Measurements from ENCODE around the gene DHX35. TPM values are rescaled to one million over a fixed set of nuclear protein-coding genes. Genes with fewer than 3 reads are reported as not detected.

The DHX35 gene
- total and polyA plus RNA-seq, 8 donors: 4.7 to 33.8 (median 8.8) TPM

DNA sequence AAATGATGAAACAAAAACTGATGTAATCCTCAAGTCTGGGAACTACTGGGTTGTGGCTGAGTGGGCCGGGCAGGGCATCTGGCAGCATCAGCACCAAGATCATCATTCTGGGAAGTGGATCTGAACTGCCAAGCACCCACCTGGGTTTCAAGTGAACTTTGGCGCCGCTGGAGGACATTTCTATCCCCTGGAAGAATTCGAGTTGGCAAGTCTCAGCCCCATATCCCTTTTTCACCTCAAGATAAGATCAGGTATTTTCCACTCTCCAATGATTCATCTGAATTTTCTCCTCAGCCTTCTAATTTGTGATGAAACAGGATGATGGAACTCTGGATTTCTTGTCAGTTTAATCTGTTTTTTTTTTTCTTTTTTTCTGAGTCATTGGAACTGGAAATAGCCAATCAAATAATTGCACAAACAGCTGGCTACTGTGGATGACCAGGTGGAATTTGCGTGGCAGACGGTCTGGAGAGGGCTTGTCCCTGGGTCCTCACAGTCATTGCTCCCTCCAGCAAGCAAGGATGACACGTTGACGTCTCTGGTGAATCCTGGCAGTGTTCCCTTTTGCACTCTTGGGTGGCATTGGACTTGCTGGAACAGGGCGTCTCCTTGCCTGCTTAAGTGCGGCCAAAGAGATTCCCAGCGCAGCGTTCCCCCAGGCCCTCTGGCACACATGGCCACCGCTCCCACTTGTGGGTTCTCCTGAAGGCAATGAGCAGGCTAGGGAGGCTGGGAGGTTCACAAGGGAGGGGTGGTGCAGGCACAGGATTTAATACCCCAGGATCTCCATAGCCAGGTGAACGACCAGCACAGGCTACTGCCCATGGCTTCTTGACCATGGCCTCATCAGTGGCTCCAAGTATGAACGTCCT is 80.4 kb downstream of the DHX35 start:
- peak overlapping the region in 2 of 5 donors; percentile 27 to 75 for H3K27ac ChIP-seq
- intact Hi-C loops (cut with DNase I; ENCODE audit: low total_unique reads): no loop called here

DNA sequence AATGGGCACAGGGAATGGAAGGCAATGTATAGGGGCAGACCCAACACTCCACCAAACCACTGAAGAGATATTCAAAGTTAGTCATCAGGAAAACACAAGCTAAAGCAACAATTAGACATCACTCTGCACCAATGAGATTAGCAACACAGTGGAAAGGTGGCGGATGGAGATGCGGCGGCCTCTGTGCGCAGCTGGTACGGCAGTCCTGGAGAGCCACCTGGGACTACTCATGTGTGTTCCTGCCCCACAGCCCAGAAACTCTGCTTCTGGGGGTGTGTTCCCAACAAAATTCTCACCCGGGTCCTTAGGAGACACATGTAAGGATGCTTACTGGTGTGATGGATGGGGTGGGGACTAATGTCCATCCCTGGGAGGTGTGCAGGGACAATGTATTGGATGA is 82.4 kb downstream of the DHX35 start:
- no peak for TF ChIP-seq POLR2A (IDR thresholded peaks at IDR 0.05)
- no peak for TF ChIP-seq EP300 (IDR thresholded peaks at IDR 0.05)
- TF ChIP-seq POLR2AphosphoS5 (IDR thresholded peaks at IDR 0.05): no peak
- TF ChIP-seq, protein P1, sequence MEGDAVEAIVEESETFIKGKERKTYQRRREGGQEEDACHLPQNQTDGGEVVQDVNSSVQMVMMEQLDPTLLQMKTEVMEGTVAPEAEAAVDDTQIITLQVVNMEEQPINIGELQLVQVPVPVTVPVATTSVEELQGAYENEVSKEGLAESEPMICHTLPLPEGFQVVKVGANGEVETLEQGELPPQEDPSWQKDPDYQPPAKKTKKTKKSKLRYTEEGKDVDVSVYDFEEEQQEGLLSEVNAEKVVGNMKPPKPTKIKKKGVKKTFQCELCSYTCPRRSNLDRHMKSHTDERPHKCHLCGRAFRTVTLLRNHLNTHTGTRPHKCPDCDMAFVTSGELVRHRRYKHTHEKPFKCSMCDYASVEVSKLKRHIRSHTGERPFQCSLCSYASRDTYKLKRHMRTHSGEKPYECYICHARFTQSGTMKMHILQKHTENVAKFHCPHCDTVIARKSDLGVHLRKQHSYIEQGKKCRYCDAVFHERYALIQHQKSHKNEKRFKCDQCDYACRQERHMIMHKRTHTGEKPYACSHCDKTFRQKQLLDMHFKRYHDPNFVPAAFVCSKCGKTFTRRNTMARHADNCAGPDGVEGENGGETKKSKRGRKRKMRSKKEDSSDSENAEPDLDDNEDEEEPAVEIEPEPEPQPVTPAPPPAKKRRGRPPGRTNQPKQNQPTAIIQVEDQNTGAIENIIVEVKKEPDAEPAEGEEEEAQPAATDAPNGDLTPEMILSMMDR (IDR thresholded peaks at IDR 0.05): no peak
- peaks cover 18 to 47% (median 43%) of the 10 kb centered on the region in 4 donors for H3K36me3 ChIP-seq
- WGBS, 5 donors: 95 to 98% (median 98%) methylated on average over 6 of the region's 6 CpGs
- no peak overlapping the region for H3K4me3 ChIP-seq
- peaks cover 0 to 22% (median 6%) of the 10 kb centered on the region in 4 donors for H3K4me1 ChIP-seq
- no peak for DNase-seq
- H3K9me3 ChIP-seq: no peaks in the 10 kb centered on the region
- intact Hi-C loops (cut with DNase I; ENCODE audit: low total_unique reads): no loop called here
- no peak overlapping the region for H3K27ac ChIP-seq
- no peaks in the 10 kb centered on the region for H3K27me3 ChIP-seq

More for the DNA sequence above, 80.4 kb downstream of the DHX35 start:
- WGBS, 5 donors: 83 to 92% (median 89%) methylated on average over 12 to 15 of the region's 15 CpGs
- Histone ChIP-seq H3K4me1 (peaks cover 0 to 3% (median 0%) of the 10 kb centered on the region in 4 donors), H3K27me3 (no peaks in the 10 kb centered on the region), H3K36me3 (peaks cover 27 to 65% (median 63%) of the 10 kb centered on the region in 4 donors), H3K9me3 (no peaks in the 10 kb centered on the region), H3K4me3 (no peak overlapping the region)
- TF ChIP-seq, protein P1 (IDR thresholded peaks at IDR 0.05): no peak
- TF ChIP-seq EP300 (IDR thresholded peaks at IDR 0.05): no peak
- TF ChIP-seq POLR2AphosphoS5 (IDR thresholded peaks at IDR 0.05): no peak
- TF ChIP-seq POLR2A (IDR thresholded peaks at IDR 0.05): no peak
- no peak for DNase-seq

DNA sequence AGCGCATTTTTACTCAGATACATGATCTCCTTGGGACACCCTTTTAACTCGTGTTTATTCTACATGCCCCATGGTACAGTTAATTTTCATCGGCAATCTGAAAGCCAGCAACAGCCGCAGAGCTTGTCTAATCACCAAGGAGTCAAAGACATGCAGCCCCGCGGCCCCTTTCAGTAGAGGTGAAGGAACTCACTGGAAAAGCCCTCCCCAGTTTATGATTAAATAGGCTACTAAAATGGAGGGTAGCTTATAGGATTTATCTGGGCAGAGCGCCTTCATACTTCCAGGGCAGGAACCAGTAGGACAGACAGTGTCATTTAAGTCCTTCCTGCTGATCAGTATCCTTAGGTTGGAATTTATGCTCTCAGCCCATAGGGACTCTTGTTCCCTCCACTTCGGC is 83.5 kb downstream of the DHX35 start:
- DNase-seq: no peak
- intact Hi-C loops (cut with DNase I; ENCODE audit: low total_unique reads): no loop called here
- TF ChIP-seq, protein P1 (IDR thresholded peaks at IDR 0.05): no peak
- TF ChIP-seq POLR2AphosphoS5 (IDR thresholded peaks at IDR 0.05): no peak
- no peak for TF ChIP-seq EP300 (IDR thresholded peaks at IDR 0.05)
- TF ChIP-seq POLR2A (IDR thresholded peaks at IDR 0.05): no peak
- Histone ChIP-seq H3K4me3 (no peak overlapping the region), H3K36me3 (peaks cover 13 to 35% (median 31%) of the 10 kb centered on the region in 4 donors), H3K9me3 (no peaks in the 10 kb centered on the region), H3K27ac (no peak overlapping the region), H3K27me3 (no peaks in the 10 kb centered on the region), H3K4me1 (peaks cover 0 to 30% (median 14%) of the 10 kb centered on the region in 4 donors)
- 77 to 83% (median 80%) methylated on average over 8 of the region's 8 CpGs for WGBS, 5 donors

DNA sequence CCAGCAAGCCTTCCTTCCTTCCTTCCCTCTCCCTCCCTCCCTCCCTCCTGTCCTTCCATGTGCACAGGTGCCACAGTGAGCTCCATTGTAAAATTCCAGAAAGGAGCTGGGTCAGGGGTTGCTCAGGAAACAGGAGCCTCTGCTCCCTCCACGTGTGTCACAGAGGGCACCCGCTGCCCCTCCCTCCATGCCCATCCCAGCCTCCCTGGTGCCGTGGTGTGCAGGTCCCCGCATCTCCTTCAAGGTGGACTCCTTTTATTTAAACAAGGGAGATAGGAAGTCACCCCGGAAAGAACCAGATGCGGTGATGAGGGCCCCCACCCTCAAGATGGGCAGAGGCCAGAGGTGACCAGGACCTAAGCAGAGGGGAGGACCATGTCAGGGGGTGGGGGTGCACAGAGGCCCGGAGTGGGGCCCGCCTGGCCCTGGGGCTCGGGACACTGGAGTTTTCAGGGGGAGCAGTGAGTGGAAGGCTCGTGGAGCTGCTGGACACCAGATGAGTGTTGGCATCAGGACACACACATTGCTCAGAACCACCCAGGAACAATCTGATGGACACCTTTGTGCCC is 85.4 kb downstream of the DHX35 start:
- H3K4me1 ChIP-seq: peaks cover 0 to 30% (median 14%) of the 10 kb centered on the region in 4 donors
- intact Hi-C loops (cut with DNase I; ENCODE audit: low total_unique reads): no loop called here
- no peak overlapping the region for H3K4me3 ChIP-seq
- 42 to 58% (median 49%) methylated on average over 9 to 10 of the region's 10 CpGs for whole genome bisulfite sequencing, 5 donors
- H3K9me3 ChIP-seq: no peaks in the 10 kb centered on the region
- H3K36me3 ChIP-seq: peaks cover 9 to 19% (median 13%) of the 10 kb centered on the region in 4 donors
- DNase-seq: no peak
- TF ChIP-seq EP300 (IDR thresholded peaks at IDR 0.05) (no peak), POLR2A (IDR thresholded peaks at IDR 0.05) (no peak), POLR2AphosphoS5 (IDR thresholded peaks at IDR 0.05) (no peak)
- TF ChIP-seq, protein P1 (IDR thresholded peaks at IDR 0.05): no peak
- peaks cover 0 to 9% (median 0%) of the 10 kb centered on the region in 3 donors for H3K27me3 ChIP-seq
- H3K27ac ChIP-seq: peak overlapping the region in 2 of 5 donors; percentile 3 to 13

All from stomach (tissue), 9 donors.